Memory B cell (primary cell): ENCODE data around the gene CD80.
"Not testable (repeated sequence)": the region's sequence is repeated elsewhere in the genome, so short reads cannot be mapped to it uniquely, and the experiment has no call there.

ENCODE experiments used
- ATAC-seq: fragments of 150-1000 bp; cut with Tn5 transposase; 2 replicates; pipeline ENCODE4 v1.10.0; 2021; ENCODE audit warnings: low read depth, mild to moderate bottlenecking, moderate library complexity
- DNase-seq, 2 donors: peaks; one replicate each; pipeline ENCODE4 v3.0.0; 2022; ENCODE audit warnings: low spot score in 2 of 2
- H3K27ac Mint-ChIP-seq: one replicate; pipeline ENCODE4 v1.8.0; 2022; ENCODE audit warnings: mild to moderate bottlenecking, moderate library complexity, mixed read lengths
- H3K27me3 Mint-ChIP-seq: one replicate; pipeline ENCODE4 v1.8.0; 2022; ENCODE audit warnings: mixed read lengths
- H3K36me3 Mint-ChIP-seq: one replicate; pipeline ENCODE4 v1.8.0; 2022; ENCODE audit warnings: mild to moderate bottlenecking, mixed read lengths
- H3K4me1 Mint-ChIP-seq: one replicate; pipeline ENCODE4 v1.8.0; 2022; ENCODE audit warnings: mixed read lengths
- H3K4me3 Mint-ChIP-seq: one replicate; pipeline ENCODE4 v1.8.0; 2022; ENCODE audit warnings: mild to moderate bottlenecking, moderate library complexity, mixed read lengths
- H3K9me3 Mint-ChIP-seq: one replicate; pipeline ENCODE4 v1.8.0; 2022; ENCODE audit warnings: mixed read lengths

The CD80 gene

GRCh38 chr3:119559441-119559963, at the start of gene CD80:
Gene CD80, minus strand, starts transcription at chr3:119559614. Its CDS starts 1,886 bp downstream, at chr3:119557728.
- Mint-ChIP-seq H3K27me3 (no peaks in the 10 kb centered on the region), H3K9me3 (no peaks in the 10 kb centered on the region), H3K27ac (peak within 1 kb of the TSS; percentile 99), H3K36me3 (no peaks in the 10 kb centered on the region), H3K4me1 (peaks cover 44% of the 10 kb centered on the region), H3K4me3 (peak within 1 kb of the TSS; percentile 81)
- peak; percentile 55 for ATAC-seq
- peak; percentile 63 to 79 for DNase-seq

- DNase-seq: no peak
- H3K36me3 Mint-ChIP-seq: no peaks in the 10 kb centered on the region
- no peaks in the 10 kb centered on the region for H3K9me3 Mint-ChIP-seq
- no peak overlapping the region for H3K4me3 Mint-ChIP-seq
- no peaks in the 10 kb centered on the region for H3K4me1 Mint-ChIP-seq
- ATAC-seq: no peak
- H3K27me3 Mint-ChIP-seq: no peaks in the 10 kb centered on the region
- H3K27ac Mint-ChIP-seq: no peak overlapping the region
Observed at GRCh38 chr3:119608405-119609000, 49.1 kb upstream of the CD80 start.

DNA sequence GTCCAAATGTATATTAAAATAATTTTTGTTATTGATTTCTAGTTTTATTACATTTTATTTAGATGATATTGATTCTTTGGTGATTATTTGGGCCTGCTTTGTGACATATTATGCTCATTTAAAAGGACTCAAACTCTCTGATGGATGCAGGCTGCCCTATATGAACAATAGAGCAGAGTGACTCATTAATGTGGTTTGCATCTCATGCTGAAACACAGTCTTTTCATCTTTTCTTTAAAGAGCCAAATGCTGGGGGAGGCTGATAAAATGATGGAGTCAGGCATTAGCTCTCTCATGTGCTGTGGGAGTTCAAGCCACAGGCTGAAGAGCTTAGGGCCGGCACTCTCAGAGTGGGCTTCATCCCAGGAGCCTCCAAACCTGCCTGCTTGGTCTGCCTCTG, 45.5 kb upstream of the CD80 start:
- no peak overlapping the region for H3K27ac Mint-ChIP-seq
- no peak for DNase-seq
- no peaks in the 10 kb centered on the region for H3K9me3 Mint-ChIP-seq
- no peak for ATAC-seq
- H3K4me3 Mint-ChIP-seq: no peak overlapping the region
- H3K4me1 Mint-ChIP-seq: peaks cover 4% of the 10 kb centered on the region
- H3K27me3 Mint-ChIP-seq: no peaks in the 10 kb centered on the region
- H3K36me3 Mint-ChIP-seq: no peaks in the 10 kb centered on the region

DNA sequence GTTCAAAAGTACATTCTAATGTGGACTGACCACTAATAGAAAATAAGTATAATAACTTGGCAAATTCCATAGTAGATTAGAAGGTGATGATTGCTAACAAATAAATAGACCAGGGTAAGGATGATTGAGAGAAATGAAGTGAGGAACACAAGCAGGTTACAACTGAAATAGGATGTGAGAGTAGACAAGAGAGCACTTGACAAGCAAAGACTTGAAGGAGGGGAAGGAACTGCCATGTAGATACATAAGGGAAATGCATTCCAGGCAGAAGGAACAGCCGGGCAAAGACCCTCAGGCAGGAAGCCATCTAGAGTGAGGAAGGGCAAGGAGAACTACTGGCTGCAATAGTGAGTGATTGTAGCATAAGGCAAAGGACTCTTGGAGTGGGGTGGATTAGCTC, 43.3 kb upstream of the CD80 start:
- H3K27ac Mint-ChIP-seq: no peak overlapping the region
- peaks cover 17% of the 10 kb centered on the region for H3K4me1 Mint-ChIP-seq
- ATAC-seq: no peak
- H3K36me3 Mint-ChIP-seq: no peaks in the 10 kb centered on the region
- DNase-seq: no peak
- no peaks in the 10 kb centered on the region for H3K27me3 Mint-ChIP-seq
- H3K4me3 Mint-ChIP-seq: no peak overlapping the region
- H3K9me3 Mint-ChIP-seq: no peaks in the 10 kb centered on the region

DNA sequence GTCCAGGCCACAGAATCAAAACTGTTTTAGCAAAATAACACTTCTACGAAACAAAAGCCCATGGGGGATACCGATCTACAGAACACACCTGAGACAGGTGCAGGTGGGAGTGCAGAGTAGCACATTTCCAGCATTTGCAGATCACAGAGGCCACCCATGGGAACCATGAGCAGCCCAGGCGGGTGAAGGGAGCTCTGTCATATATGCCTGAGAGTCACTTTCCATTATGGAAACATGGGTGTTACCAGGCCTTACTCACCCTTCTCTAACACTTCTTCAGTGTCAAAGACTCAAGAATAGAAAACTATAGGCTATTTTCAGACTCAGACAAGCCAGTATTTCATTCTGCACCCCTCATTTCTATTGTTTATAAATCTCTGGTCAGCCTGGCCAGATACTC, 41.7 kb upstream of the CD80 start:
- ATAC-seq (no peak), DNase-seq (no peak)
- H3K36me3 Mint-ChIP-seq: no peaks in the 10 kb centered on the region
- no peak overlapping the region for H3K27ac Mint-ChIP-seq
- no peaks in the 10 kb centered on the region for H3K9me3 Mint-ChIP-seq
- H3K27me3 Mint-ChIP-seq: no peaks in the 10 kb centered on the region
- no peak overlapping the region for H3K4me3 Mint-ChIP-seq
- H3K4me1 Mint-ChIP-seq: peaks cover 24% of the 10 kb centered on the region

DNA sequence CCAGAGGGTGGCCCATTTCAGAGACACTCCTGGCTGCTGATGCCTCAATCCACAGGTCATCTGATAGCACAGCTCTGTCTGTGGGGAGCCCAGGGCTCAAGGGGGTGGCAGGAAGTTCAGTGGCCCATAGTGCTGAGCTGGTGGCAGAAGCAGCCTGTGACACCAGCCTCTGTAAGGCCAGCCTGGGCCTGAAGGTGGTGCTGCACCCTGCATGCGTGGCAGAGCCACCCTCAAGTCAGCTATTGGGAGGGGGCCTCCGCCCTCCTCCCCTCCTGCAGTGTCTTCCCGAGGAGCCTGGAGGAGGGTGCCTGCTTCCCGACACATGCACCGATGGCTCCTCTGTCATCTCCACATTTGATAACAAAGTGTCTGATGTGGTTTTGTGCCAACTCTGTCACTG, 41.3 kb upstream of the CD80 start:
- DNase-seq (peak in 1 of 2 donors; percentile 14), ATAC-seq (peak; percentile 94)
- Mint-ChIP-seq H3K36me3 (no peaks in the 10 kb centered on the region), H3K27me3 (no peaks in the 10 kb centered on the region), H3K9me3 (no peaks in the 10 kb centered on the region), H3K4me1 (peaks cover 27% of the 10 kb centered on the region), H3K27ac (peak overlapping the region; percentile 49), H3K4me3 (no peak overlapping the region)

- ATAC-seq (no peak), DNase-seq (no peak)
- Mint-ChIP-seq H3K4me1 (peaks cover 28% of the 10 kb centered on the region), H3K4me3 (no peak overlapping the region), H3K27ac (no peak overlapping the region), H3K36me3 (no peaks in the 10 kb centered on the region), H3K27me3 (no peaks in the 10 kb centered on the region), H3K9me3 (no peaks in the 10 kb centered on the region)
Observed at GRCh38 chr3:119599558-119600174, 40.3 kb upstream of the CD80 start.

GRCh38 chr3:119598410-119599098, 39.1 kb upstream of the CD80 start:
- no peak for ATAC-seq
- Mint-ChIP-seq H3K4me3 (no peak overlapping the region), H3K27ac (peak overlapping the region; percentile 33), H3K4me1 (peaks cover 28% of the 10 kb centered on the region), H3K36me3 (no peaks in the 10 kb centered on the region), H3K27me3 (no peaks in the 10 kb centered on the region), H3K9me3 (no peaks in the 10 kb centered on the region)
- no peak for DNase-seq

DNA sequence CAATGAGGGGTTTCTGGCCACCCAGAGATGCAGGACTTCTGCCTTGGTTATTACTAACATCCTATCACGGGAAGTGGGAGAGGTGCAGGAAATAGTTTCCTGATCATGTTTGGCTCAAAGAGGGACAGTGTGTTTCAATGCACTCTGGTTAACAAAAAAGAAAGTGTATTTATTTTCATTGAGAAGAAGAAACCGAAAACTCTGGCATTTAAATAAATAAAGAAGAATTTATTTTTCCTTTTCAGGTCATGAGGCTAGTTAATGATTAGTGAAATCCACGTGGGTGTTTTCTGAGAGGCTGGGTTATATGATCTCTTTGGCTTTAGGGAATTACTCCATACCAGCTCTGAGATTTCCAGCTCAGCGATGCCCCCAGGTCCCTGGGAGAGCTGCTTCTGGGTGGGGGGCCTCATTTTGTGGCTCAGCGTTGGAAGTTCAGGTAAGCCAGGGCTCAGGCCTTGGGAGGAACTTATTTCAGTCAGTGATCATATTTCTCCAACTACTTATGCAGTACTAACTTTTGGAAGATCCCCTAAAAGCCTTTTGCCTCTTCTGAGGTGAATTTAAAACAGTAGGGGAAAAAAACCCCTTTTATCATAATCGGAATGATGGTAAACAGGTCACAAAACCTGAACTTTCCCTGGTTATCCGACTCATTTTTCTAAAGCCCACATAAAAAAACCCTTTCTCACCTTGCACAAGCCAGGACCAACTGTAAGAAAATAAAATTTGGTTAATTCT, 38.3 kb upstream of the CD80 start, which contains the start of gene PLA1A:
PLA1A (plus strand) TSS at position 338 of the 741 bp plus-strand sequence; CDS start at position 367, 29 bp downstream.
- Mint-ChIP-seq H3K36me3 (no peaks in the 10 kb centered on the region), H3K4me1 (peaks cover 27% of the 10 kb centered on the region), H3K9me3 (no peaks in the 10 kb centered on the region), H3K27ac (peak within 1 kb of the TSS; percentile 33), H3K4me3 (no peak within 1 kb of the TSS), H3K27me3 (no peaks in the 10 kb centered on the region)
- no peak for DNase-seq
- no peak for ATAC-seq

DNA sequence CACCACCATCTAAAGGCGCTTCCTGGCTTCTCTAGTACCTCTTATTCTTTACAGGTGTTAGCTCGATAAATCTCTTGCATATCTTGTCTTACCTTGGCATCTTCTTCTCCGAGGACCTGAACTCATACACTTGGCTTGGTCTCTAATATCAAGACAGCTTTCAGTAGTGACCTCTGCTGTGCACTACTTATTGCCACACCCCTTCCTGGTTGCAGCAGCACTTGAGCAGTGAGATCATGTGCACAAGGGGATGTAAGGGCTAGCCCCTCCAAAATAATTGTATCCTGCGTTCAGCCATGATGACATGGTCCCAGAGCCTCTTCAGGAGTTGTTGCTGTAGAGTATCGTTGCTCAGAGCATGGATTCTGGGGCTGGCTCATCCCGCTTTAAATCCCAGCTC, 37.0 kb upstream of the CD80 start:
- ATAC-seq (no peak), DNase-seq (no peak)
- Mint-ChIP-seq H3K4me1 (peaks cover 25% of the 10 kb centered on the region), H3K27me3 (no peaks in the 10 kb centered on the region), H3K4me3 (peak overlapping the region; percentile 45), H3K36me3 (no peaks in the 10 kb centered on the region), H3K27ac (peak overlapping the region; percentile 11), H3K9me3 (no peaks in the 10 kb centered on the region)

GRCh38 chr3:119595639-119596334, 36.4 kb upstream of the CD80 start:
- no peaks in the 10 kb centered on the region for H3K36me3 Mint-ChIP-seq
- H3K4me3 Mint-ChIP-seq: peak overlapping the region; percentile 43
- DNase-seq (no peak), ATAC-seq (no peak)
- H3K27me3 Mint-ChIP-seq: no peaks in the 10 kb centered on the region
- no peaks in the 10 kb centered on the region for H3K9me3 Mint-ChIP-seq
- peak overlapping the region; percentile 11 for H3K27ac Mint-ChIP-seq
- H3K4me1 Mint-ChIP-seq: peaks cover 25% of the 10 kb centered on the region

DNA sequence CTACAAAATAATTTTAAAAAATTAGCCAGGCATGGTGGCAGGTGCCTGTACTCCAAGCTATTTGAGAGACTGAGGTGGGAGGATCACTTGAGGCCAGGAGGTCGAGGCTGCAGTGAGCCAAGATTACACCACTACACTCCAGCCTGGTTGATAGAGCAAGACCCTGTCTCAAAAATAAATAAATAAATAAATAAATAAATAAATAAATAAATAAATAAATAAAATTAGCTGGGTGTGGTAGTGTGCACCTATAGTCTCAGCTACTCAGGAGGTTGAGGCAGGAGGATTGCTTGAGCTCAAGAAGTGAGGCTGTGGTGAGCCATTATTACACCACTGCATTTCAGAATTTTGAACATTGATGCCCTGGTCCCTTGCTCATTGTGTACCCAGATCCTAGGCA, 35.5 kb upstream of the CD80 start:
- not testable (repeated sequence) for ATAC-seq, H3K9me3 Mint-ChIP-seq, H3K27me3 Mint-ChIP-seq, H3K27ac Mint-ChIP-seq, DNase-seq, H3K4me3 Mint-ChIP-seq, H3K36me3 Mint-ChIP-seq
- peaks cover 27% of the 10 kb centered on the region for H3K4me1 Mint-ChIP-seq

DNA sequence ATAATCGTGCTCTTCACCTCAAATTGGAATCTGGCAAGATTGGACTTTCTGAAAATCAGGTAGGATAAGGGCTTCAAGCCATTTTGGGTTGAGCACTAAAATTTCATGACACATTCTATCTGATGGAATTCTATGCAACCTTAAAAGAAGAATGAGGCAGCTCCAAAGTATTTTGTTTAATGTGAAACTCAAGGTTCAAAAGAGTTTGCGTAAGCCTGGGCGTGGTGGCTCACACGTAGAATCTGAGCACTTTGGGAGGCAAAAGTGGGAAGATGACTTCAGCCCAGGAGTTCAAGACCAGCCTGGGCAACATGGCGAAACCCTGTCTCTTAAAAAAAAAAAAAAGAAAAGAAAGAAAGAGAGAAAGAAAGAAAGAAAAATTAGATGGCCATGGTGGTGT, 34.7 kb upstream of the CD80 start:
- H3K4me1 Mint-ChIP-seq: peaks cover 27% of the 10 kb centered on the region
- peaks cover 7% of the 10 kb centered on the region for H3K36me3 Mint-ChIP-seq
- H3K27me3 Mint-ChIP-seq: no peaks in the 10 kb centered on the region
- DNase-seq (no peak), ATAC-seq (no peak)
- no peaks in the 10 kb centered on the region for H3K9me3 Mint-ChIP-seq
- H3K27ac Mint-ChIP-seq: no peak overlapping the region
- H3K4me3 Mint-ChIP-seq: no peak overlapping the region
